Stimulated activated CD4-positive, alpha-beta T cell treated with anti-CD3 and anti-CD28 coated beads, Interleukin-1b, Interleukin-23, amount 100 ng/mL, for 48 hours (primary cell): Measurements from ENCODE around the gene COA8.
A peak's percentile ranks its signal among the peaks of the same experiment; 100 is the strongest.
"Not testable (repeated sequence)": the region's sequence is repeated elsewhere in the genome, so short reads cannot be mapped to it uniquely, and the experiment has no call there.

Experiments
- DNase-seq: peaks from one replicate; pipeline ENCODE4 v3.0.0-alpha.2; 2020

COA8 gene, protein sequence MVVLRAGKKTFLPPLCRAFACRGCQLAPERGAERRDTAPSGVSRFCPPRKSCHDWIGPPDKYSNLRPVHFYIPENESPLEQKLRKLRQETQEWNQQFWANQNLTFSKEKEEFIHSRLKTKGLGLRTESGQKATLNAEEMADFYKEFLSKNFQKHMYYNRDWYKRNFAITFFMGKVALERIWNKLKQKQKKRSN

GRCh38 chr14:103562429-103563225 lies at the start of gene COA8, which contains the start of gene BAG5:
Gene COA8, plus strand, starts transcription at chr14:103562960. Its CDS starts 42 bp downstream, at chr14:103563002.
Gene BAG5, minus strand, starts transcription at chr14:103562657. Its CDS starts 1,493 bp downstream, at chr14:103561164.
- DNase-seq: peak; percentile 89

DNA sequence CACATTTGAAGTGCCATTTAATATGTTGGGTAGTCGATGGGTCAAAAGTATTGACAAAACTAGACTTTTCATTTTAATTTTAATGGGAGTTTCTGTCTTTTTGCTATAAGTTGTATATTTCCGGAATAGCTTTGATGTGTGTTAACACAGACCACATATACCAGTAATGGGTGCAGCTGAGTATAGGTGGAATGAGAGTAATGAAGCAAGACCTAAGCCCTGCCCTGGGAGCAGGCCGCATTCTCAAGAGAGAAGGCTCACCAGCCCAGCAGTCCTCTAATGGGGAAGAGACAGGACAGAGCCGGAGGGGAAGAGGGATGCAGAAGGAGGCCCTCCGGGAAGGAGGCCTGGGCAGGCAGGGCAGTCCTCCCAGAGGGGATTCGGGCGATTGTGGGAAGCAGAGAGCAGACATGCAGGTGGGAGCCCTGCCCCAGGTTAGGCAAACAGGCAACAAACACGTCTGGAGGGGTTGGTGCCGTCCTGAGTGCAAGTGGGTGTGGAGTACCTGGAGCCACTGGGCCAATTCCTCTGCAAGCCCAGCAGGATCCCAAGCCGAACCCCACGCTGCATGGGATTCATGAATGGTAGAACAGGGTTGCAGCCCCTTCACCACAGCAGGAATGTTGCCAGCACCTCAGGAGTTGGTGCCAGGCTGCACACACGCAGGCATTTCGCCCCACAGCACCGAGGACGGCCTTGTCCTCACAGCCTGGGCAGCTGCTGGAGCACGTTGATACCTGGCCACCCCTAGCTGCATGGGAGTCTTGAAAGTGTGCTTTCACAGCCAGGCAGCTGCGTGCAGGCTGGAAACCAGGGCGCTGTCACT lies 48.0 kb upstream of the COA8 start:
- DNase-seq: no peak

DNA sequence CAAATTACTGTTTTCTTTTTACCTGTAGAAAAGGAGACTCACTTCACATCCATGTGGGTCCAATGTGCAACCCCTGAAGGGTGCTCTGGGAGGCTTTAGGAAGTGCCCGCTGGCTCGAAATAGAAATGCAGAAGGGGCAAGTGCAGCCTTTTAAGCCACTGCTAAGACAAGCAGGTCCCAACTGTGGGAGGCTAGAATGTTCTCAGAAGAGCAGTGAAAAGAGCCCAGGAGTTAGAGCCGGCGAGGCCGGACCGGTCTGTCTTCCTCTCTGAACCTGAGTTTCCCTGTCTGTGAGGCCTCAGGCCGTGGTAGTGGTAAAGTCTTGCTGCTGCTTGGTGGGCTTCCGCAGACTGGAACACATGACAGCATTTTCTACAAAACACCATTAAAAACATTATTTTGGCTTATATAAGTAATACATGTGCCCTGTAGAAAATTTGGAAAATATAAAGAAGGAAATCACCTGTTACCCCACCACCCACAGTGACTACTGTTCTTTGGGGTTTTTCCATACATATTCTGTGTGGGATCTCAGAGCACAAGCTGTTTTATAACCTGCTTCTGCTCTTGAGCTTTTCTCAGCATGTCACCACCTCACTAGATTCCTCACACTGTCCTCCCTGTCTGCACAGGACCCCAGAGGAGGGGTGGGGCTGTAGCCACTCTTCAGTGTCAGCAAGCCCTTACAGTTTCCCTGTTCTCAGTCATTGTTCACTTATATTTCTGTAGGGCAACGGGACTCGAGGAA lies 46.2 kb upstream of the COA8 start:
- no peak for DNase-seq

DNA sequence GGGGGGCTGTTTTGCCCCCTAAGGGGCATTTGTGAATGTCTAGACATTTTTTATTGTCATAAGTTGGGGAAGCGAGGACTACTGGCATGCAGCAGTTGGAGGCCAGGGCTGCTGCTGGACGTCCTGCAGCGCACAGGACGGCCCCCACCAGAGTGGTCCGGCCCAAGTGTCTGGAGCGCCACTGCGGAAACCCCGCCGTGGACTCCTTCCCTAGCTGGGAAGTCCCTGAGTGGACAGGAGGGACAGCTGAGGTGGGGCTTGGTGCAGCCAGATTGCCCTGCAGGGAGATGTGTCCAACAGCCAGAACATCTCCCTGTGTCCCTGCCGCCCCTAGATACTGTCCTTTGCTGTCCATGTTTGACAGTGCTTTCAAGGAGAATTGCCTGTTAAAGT lies 45.6 kb upstream of the COA8 start:
- DNase-seq: no peak

DNA sequence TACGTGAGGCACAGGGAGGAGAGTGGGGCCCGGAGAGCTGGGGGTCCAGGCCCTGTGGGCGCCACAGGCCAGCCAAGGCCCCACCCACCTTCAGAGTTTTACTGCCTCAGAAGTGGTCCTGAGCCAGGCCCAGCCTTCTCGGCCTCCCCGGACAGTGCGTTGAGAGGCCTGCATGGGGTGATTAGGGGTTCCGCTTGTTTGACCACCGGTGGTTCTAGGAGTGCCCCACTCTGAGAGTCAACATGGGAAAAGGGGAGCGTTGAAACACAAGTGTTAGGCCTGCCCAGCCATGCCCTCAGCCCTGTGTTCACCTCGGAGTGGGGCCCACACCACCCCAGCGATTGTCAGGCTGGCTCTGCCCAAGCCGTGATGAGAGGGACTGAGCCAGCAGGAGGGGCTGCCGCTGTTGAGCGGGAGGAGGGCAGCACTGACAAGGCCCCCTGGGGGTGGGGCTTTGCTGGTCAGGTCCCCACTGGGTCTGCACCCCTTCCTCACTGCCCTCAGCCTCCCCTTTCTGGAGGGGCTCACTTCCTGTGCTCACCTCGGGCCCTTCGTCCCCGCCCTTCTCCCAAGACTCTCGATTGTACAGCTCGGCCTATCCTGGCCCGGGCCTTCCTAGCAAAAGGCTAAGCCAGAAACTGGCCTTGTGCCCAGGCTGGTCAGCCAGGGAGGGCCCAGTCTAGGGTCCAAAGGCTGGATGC lies 44.9 kb upstream of the COA8 start:
- DNase-seq: no peak

DNA sequence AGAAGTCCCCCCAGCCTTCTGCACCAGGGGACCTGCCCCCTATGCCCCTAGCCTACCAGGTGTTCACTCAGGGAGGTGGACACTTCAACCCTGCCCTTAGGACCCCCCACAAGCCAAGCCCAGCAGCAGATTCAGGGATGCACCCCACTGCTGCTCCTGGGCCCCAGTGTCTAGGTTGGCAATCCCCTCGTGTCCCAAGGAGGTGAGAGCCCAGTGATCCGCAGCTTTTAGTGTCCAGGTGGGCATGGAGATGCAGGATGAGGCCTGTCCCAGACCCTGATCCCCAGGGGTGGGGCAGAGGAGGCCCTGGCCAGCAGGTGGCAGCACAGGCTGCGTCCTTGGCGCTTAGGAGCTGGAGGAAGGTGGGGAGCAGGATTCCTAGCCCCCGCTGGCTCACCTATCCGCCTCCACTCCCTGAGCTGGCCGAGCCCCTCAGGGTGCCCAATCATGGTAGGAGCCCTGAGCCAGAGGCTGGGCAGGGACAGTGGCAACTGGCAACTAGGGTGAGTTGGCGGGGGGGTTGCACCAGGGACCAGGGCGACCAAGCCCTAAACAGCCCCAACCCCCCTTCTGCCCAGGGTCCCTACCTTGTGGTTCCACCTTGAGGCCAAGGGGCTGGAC lies 44.2 kb upstream of the COA8 start:
- peak; percentile 54 for DNase-seq

DNA sequence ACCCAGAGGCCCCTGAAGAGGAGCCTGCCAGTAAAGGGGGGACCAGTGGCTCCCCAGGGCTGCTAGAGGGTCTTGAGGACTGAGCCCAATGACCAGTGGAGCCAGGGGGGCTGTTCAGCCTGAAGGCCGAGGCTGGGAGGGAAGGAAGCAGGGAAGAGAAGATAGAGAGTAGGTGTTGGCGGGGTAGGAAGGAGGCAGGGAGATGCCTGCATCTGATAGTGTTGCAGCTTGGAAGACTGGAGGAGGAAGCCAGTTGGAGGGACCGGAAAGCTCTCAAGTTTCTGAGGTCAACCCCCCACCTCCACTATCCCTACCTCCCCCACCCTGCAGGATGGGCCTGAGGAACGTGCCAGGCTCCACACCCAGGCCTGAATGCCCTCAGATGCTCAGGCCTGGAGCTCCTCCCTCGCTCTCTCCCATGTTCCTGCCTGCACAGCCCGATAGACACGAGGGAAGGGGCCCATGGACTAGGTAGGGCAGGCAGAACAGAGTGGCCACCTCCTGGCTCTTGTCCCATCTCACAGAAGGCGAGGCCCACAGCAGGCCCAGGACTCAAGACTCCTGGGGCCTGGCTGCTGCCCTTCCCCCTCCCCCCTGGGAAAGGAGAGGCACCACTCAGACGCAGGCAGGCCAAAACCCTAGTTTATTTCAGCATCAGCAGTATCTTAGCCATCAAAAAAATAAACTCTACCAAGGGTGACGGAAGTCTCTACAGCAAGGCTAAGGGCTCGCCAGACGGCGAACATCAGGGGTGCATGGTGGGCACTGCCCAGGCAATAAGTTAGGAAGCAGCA lies 43.5 kb upstream of the COA8 start:
- no peak for DNase-seq

DNA sequence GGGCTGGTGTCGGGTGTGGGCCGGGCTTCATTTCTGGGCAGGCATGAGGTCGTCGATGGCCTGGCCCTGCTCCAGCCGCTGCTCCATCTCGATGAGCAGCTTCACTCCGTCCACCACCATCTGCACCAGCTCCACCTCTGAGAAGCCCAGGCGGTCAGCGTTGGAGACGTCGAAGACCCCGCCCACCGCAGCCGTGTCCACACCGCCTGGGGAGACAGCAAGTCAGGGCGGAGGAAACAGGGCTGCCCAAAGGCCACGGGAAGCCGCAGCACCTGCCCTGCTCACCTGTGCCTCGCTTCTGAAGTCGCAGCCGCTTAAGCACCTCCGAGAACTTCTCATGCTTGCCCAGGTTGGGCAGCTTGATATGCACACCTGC lies 42.9 kb upstream of the COA8 start:
- DNase-seq: no peak

- DNase-seq: no peak
These were observed 42.5 kb upstream of the COA8 start for GRCh38 chr14:103520269-103520656.

DNA sequence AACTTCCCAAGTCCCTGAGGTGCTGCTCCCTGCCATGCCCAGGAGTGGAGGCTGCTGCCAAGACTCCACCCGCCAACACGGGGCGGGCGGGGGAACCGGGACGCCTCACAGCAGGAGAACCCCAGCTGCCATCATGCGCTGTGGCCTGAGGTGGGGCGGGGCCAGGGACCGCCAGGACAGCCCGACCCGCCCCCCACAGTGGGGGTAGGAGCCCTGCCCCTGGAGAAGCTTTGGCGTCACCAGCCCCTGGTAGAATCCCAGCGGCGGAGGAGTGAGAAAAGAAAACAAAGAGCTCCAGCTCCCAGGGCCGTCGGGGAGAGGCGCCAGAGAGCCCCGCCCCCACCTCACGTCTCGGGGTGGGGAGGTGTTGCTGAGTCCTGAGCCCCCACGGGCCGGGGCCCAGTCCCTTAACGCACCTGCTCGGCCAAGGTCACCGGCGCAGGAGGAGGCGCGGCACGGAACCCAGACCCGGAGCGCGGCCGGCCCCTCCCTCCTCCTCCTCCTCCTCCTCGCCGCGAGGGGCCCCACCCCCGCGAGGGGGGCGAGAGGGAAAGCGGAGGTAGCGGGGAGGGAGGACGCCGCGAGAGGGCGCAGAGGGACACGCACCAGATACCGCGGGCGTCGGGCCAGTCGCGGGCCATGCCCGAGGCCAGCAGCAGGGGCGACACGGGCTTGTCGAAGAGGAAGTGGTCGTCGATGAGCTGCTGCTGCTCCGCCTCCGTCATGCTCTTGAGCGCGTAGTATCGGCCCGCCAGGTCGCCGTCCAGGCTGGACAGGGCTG lies 41.9 kb upstream of the COA8 start:
- DNase-seq: peak; percentile 34

- DNase-seq: no peak
These were observed 41.3 kb upstream of the COA8 start for GRCh38 chr14:103521438-103521950.

- no peak for DNase-seq
These were observed 40.7 kb upstream of the COA8 start for GRCh38 chr14:103521951-103522563.

DNA sequence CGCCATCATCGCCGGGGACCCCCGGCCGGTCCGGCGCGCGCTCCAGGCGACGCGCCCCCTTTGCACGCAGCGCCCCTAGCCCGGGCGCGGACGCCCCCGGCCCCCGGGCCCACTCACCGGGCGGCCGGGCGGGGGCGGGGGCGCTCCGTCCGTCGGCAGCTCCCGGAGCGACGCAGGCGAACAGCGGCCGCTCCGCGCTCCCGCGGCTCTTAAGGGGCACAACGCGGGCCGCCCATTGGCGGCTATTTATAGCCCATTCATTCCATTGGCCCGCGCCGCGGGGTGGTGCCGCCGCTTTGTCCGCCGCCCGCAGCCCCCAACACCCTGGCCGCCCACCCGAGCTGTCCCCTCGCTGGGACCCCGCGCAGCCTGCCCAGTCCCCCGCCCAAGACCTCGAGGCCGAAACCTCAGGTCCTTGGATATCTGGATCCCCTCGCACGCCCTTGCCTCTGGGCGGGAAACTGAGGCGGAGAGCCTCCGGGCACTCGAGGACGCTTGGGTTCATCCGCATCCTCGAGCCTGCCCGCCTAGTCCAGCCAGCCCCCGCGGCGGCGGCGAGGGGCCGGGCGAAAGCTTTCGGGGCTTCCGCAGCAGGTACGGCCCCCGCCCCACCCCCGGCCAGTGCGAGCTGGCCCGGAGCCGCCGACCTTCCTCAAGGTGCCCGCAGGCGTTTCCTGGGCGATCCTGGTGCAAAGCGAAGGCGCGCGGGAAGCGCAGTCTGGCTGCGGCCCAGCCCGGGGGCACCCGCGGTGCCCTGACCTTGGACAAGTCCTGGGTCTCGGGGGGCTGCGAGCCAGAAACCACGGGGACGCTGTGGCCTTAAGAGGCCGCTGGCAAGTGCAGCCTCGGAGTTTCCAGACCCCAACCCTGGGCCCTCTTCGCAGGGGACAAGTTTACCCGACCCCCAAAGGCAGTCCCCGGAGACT lies 39.8 kb upstream of the COA8 start, which contains the start of gene CKB:
CKB (minus strand) TSS at position 182 of the 926 bp plus-strand sequence. CDS start 337 bp downstream, outside the sequence.
- no peak for DNase-seq

GRCh38 chr14:103523575-103523954 lies 39.2 kb upstream of the COA8 start:
- no peak for DNase-seq

DNA sequence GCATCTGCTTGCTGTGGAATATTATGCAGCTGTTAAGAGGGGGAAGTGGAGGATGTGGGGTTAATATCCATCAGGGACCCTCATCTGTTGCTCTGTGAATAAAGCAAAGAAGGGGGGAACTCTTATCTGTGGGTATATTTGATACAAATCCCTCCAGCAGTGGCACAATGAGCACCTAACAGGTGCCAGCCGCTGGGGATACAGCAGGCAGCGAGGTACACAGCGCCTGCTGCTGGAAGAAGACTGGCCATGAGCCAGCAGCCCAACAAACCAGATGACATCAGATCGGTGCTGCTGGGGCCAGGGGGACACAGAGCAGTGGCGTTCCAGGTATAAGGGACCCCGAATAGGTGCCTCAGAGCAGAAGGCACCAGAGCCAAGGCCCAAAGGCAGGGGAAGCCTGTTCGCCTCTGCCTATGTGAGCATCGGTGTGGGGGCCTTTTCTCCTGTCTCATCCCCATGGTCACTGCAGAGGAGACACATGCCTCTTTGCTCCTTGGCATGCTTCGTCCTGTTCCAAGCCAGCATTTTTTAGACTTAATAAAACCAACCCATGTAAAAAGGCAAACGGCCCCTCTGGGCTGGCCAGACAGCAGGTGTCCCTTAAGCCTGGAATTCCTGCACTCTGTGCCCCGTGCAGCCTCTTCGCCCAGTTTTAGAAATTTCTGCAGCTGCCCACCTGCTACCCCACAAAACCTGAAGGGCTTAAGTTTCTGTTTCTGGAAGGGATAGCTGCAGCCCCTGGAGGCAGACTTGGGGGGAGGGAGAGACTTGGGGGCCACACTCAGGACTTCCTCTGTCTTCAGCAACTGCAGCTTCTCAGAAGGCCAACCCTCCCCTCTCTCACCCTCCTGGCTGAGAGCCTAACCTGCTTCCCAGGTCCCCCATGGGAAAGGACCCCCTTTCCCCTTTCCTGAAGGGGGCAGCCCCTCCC lies 38.5 kb upstream of the COA8 start:
- no peak for DNase-seq

DNA sequence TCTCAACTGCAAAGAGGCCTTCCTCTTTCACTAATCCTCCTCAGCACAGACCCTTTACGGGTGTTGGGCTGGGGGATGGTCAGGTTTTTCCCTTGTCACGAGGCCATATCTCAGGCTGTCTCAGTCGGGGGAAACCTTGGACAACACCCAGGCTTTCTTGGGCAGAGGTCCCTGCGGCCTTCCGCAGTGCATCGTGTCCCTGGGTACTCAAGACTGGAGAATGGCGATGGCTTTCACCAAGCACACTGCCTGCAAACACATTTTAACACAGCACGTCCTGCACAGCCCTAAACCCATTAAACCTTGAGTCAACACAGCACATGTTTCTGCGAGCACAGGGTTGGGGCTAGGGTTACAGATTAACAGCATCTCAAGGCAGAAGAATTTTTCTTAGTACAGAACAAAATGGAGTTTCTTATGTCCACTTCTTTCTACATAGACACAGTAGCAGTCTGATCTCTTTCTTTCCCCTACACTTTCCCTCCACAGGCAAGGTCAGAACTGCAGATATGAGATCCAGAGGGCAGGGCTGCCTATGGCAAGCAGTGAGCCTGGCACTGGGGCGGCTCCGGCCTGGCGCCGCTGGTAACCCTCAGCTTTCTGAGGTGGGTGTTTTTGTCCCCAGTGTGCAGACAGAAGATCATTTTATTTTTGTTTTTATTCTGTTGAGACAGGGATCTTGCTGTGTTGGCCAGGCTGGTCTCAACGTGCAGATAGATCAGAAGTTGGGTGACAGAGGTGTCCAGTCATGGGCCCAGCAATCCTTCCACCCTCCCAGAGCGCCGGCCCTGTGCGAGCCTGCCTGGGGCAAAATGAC lies 37.1 kb upstream of the COA8 start:
- DNase-seq: not testable (repeated sequence)
